ENCODE measurements around the gene SLC7A4. TPM values are rescaled to one million over a fixed set of nuclear protein-coding genes. Genes with fewer than 3 reads are reported as not detected.

Gene SLC7A4
- total RNA-seq, 1 donor from 2014 or later, result 0.07 TPM

- Mint-ChIP-seq H3K9me3 (no peaks in the 10 kb centered on the region), H3K36me3 (ENCODE audit: low read depth) (no peaks in the 10 kb centered on the region), H3K4me3 (ENCODE audit: low read depth) (no peak overlapping the region), H3K27me3 (ENCODE audit: low read depth) (peaks cover 17% of the 10 kb centered on the region), H3K4me1 (ENCODE audit: low read depth) (peaks cover 10% of the 10 kb centered on the region), H3K27ac (no peak overlapping the region)
- no peak for DNase-seq (ENCODE audit: low spot score)
- intact Hi-C loops (cut with micrococcal nuclease), result no loop called here
Observed at GRCh38 chr22:21028277-21029251, 3.8 kb downstream of the SLC7A4 start.

- H3K4me3 Mint-ChIP-seq (ENCODE audit: low read depth), result no peak overlapping the region
- no peaks in the 10 kb centered on the region for H3K36me3 Mint-ChIP-seq (ENCODE audit: low read depth)
- H3K9me3 Mint-ChIP-seq, result no peaks in the 10 kb centered on the region
- peaks cover 10% of the 10 kb centered on the region for H3K4me1 Mint-ChIP-seq (ENCODE audit: low read depth)
- H3K27me3 Mint-ChIP-seq (ENCODE audit: low read depth), result peaks cover 10% of the 10 kb centered on the region
- no peak for DNase-seq (ENCODE audit: low spot score)
- H3K27ac Mint-ChIP-seq, result no peak overlapping the region
- intact Hi-C loops (cut with micrococcal nuclease), result no loop called here
Observed at GRCh38 chr22:21026783-21027692, 5.3 kb downstream of the SLC7A4 start.

GRCh38 chr22:21025763-21026755 is 6.3 kb downstream of the SLC7A4 start:
- DNase-seq (ENCODE audit: low spot score), result no peak
- H3K27ac Mint-ChIP-seq, result no peak overlapping the region
- intact Hi-C loops (cut with micrococcal nuclease), result no loop called here
- no peak overlapping the region for H3K4me3 Mint-ChIP-seq (ENCODE audit: low read depth)
- no peaks in the 10 kb centered on the region for H3K36me3 Mint-ChIP-seq (ENCODE audit: low read depth)
- peaks cover 4% of the 10 kb centered on the region for H3K27me3 Mint-ChIP-seq (ENCODE audit: low read depth)
- H3K9me3 Mint-ChIP-seq, result no peaks in the 10 kb centered on the region
- peaks cover 10% of the 10 kb centered on the region for H3K4me1 Mint-ChIP-seq (ENCODE audit: low read depth)

GRCh38 chr22:21025266-21025665 is 7.1 kb downstream of the SLC7A4 start:
- intact Hi-C loops (cut with micrococcal nuclease), result no loop called here
- Mint-ChIP-seq H3K4me3 (ENCODE audit: low read depth) (no peak overlapping the region), H3K27ac (no peak overlapping the region), H3K27me3 (ENCODE audit: low read depth) (no peaks in the 10 kb centered on the region), H3K36me3 (ENCODE audit: low read depth) (no peaks in the 10 kb centered on the region), H3K9me3 (no peaks in the 10 kb centered on the region), H3K4me1 (ENCODE audit: low read depth) (peaks cover 10% of the 10 kb centered on the region)
- DNase-seq (ENCODE audit: low spot score), result no peak

- Mint-ChIP-seq H3K27ac (no peak overlapping the region), H3K9me3 (no peaks in the 10 kb centered on the region), H3K36me3 (ENCODE audit: low read depth) (no peaks in the 10 kb centered on the region), H3K4me1 (ENCODE audit: low read depth) (peaks cover 10% of the 10 kb centered on the region), H3K27me3 (ENCODE audit: low read depth) (no peaks in the 10 kb centered on the region), H3K4me3 (ENCODE audit: low read depth) (no peak overlapping the region)
- intact Hi-C loops (cut with micrococcal nuclease), result no loop called here
- DNase-seq (ENCODE audit: low spot score), result no peak
Observed at GRCh38 chr22:21022955-21023614, 9.3 kb downstream of the SLC7A4 start.

- Mint-ChIP-seq H3K4me3 (ENCODE audit: low read depth) (no peak overlapping the region), H3K36me3 (ENCODE audit: low read depth) (no peaks in the 10 kb centered on the region), H3K4me1 (ENCODE audit: low read depth) (peaks cover 10% of the 10 kb centered on the region), H3K27me3 (ENCODE audit: low read depth) (no peaks in the 10 kb centered on the region), H3K9me3 (no peaks in the 10 kb centered on the region), H3K27ac (no peak overlapping the region)
- intact Hi-C loops (cut with micrococcal nuclease), result no loop called here
- DNase-seq (ENCODE audit: low spot score), result no peak
Observed at GRCh38 chr22:21022507-21022906, 9.9 kb downstream of the SLC7A4 start.

- Mint-ChIP-seq H3K36me3 (ENCODE audit: low read depth) (no peaks in the 10 kb centered on the region), H3K4me3 (ENCODE audit: low read depth) (no peak overlapping the region), H3K4me1 (ENCODE audit: low read depth) (peaks cover 10% of the 10 kb centered on the region), H3K9me3 (no peaks in the 10 kb centered on the region), H3K27ac (no peak overlapping the region), H3K27me3 (ENCODE audit: low read depth) (no peaks in the 10 kb centered on the region)
- no peak for DNase-seq (ENCODE audit: low spot score)
- intact Hi-C loops (cut with micrococcal nuclease), result no loop called here
Observed at GRCh38 chr22:21020802-21021429, 11.4 kb downstream of the SLC7A4 start.

- Mint-ChIP-seq H3K4me3 (ENCODE audit: low read depth) (no peak overlapping the region), H3K27ac (no peak overlapping the region), H3K9me3 (no peaks in the 10 kb centered on the region), H3K27me3 (ENCODE audit: low read depth) (peaks cover 3% of the 10 kb centered on the region), H3K4me1 (ENCODE audit: low read depth) (peaks cover 10% of the 10 kb centered on the region), H3K36me3 (ENCODE audit: low read depth) (no peaks in the 10 kb centered on the region)
- DNase-seq (ENCODE audit: low spot score), result no peak
- intact Hi-C loops (cut with micrococcal nuclease), result no loop called here
Observed at GRCh38 chr22:21018314-21018713, 14.0 kb downstream of the SLC7A4 start.

GRCh38 chr22:21016644-21017420 is 15.5 kb downstream of the SLC7A4 start:
- H3K27ac Mint-ChIP-seq, result no peak overlapping the region
- H3K27me3 Mint-ChIP-seq (ENCODE audit: low read depth), result peaks cover 3% of the 10 kb centered on the region
- no peak for DNase-seq (ENCODE audit: low spot score)
- H3K4me1 Mint-ChIP-seq (ENCODE audit: low read depth), result peaks cover 10% of the 10 kb centered on the region
- H3K4me3 Mint-ChIP-seq (ENCODE audit: low read depth), result no peak overlapping the region
- no peaks in the 10 kb centered on the region for H3K9me3 Mint-ChIP-seq
- no peaks in the 10 kb centered on the region for H3K36me3 Mint-ChIP-seq (ENCODE audit: low read depth)
- intact Hi-C loops (cut with micrococcal nuclease), result no loop called here

- no peak overlapping the region for H3K27ac Mint-ChIP-seq
- H3K4me3 Mint-ChIP-seq (ENCODE audit: low read depth), result no peak overlapping the region
Observed at GRCh38 chr22:21015466-21016006, 16.8 kb downstream of the SLC7A4 start.

More at GRCh38 chr22:21015466-21016006, 16.8 kb downstream of the SLC7A4 start:
- Mint-ChIP-seq H3K27me3 (ENCODE audit: low read depth) (peaks cover 3% of the 10 kb centered on the region), H3K4me1 (ENCODE audit: low read depth) (peaks cover 10% of the 10 kb centered on the region), H3K9me3 (no peaks in the 10 kb centered on the region), H3K36me3 (ENCODE audit: low read depth) (no peaks in the 10 kb centered on the region)
- no peak for DNase-seq (ENCODE audit: low spot score)
- intact Hi-C loops (cut with micrococcal nuclease), result no loop called here

All from activated T-helper 2 cell treated with anti-CD3 and anti-CD28 coated beads, Interferon-gamma antibody, Interleukin-2, Interleukin-4, amounts not matched to agents 10 μg/mL and 5 μg/mL and 100 μg/mL, durations not matched to agents 14 hours and 24 hours and 36 hours (primary cell).